RWPE2 (cell line): Measurements from ENCODE around the gene PDE4B.
"Not testable (repeated sequence)": the region's sequence is repeated elsewhere in the genome, so short reads cannot be mapped to it uniquely, and the experiment has no call there.

Source experiments
- ATAC-seq: fragments of 200-7000 bp; cut with Tn5 transposase; 3 replicates; pipeline ENCODE4 v1.9.1; 2021; ENCODE audit warnings: low read depth
- DNase-seq: peaks from one replicate; pipeline ENCODE4 v3.0.0-alpha.2; 2020; ENCODE audit warnings: low spot score
- H3K27ac ChIP-seq: fragments of 450-650 bp; 2 replicates; pipeline ENCODE4 v1.5.1; 2017; ENCODE audit warnings: mild to moderate bottlenecking; ENCODE audit not compliant: poor library complexity, severe bottlenecking
- H3K27me3 ChIP-seq: fragments of 250-450 bp; sonication (Bioruptor Pico); 2 replicates; pipeline ENCODE4 v1.5.1; 2021; ENCODE audit warnings: mild to moderate bottlenecking, moderate library complexity; ENCODE audit not compliant: insufficient read depth, poor library complexity, severe bottlenecking
- H3K36me3 ChIP-seq: fragments of 250-450 bp; sonication (Bioruptor Pico); 2 replicates; pipeline ENCODE4 v1.5.1; 2020; ENCODE audit warnings: low read depth, mild to moderate bottlenecking, moderate library complexity
- H3K4me1 ChIP-seq: fragments of 250-450 bp; sonication (Bioruptor Pico); 2 replicates; pipeline ENCODE4 v1.5.1; 2021; ENCODE audit warnings: mild to moderate bottlenecking, moderate library complexity; ENCODE audit not compliant: insufficient read depth, poor library complexity, severe bottlenecking
- H3K4me3 ChIP-seq: fragments of 250-450 bp; sonication (Bioruptor Pico); 2 replicates; pipeline ENCODE4 v1.5.1; 2021; ENCODE audit warnings: mild to moderate bottlenecking, moderate library complexity; ENCODE audit not compliant: severe bottlenecking
- H3K9me3 ChIP-seq: fragments of 250-450 bp; sonication (Bioruptor Pico); 2 replicates; pipeline ENCODE4 v1.5.1; 2021; ENCODE audit warnings: mild to moderate bottlenecking, moderate library complexity; ENCODE audit not compliant: severe bottlenecking
- TF ChIP-seq, protein P1 (sequence below): fragments of 450-650 bp; IDR thresholded peaks from one replicate; pipeline ENCODE4 v1.5.1; 2017; ENCODE audit warnings: mild to moderate bottlenecking, moderate library complexity; ENCODE audit not compliant: poor library complexity, severe bottlenecking

The PDE4B gene

DNA sequence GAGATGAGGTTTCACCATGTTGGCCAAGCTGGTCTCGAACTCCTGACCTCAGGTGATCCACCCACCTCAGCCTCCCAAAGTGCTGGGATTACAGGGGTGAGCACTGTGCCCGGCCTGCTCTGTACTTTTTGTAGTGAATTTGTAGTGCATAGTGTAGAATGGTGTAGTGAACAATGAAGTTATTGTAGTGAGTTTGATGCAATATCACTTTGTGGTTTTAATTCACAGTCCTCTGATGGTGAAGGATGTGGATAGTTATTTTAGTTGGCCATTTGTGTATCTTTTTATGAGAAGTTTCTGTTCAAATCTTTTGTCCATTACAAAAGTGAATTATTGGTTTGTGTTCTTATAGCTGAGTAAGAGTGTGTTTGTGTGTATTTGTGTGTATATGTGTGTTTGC is 57.6 kb downstream of the PDE4B start:
- no peaks in the 10 kb centered on the region for H3K27me3 ChIP-seq
- H3K4me3 ChIP-seq: no peak overlapping the region
- H3K4me1 ChIP-seq: no peaks in the 10 kb centered on the region
- H3K27ac ChIP-seq: no peak overlapping the region
- DNase-seq (no peak), ATAC-seq (no peak)
- no peaks in the 10 kb centered on the region for H3K36me3 ChIP-seq
- no peaks in the 10 kb centered on the region for H3K9me3 ChIP-seq
- TF ChIP-seq, protein P1, sequence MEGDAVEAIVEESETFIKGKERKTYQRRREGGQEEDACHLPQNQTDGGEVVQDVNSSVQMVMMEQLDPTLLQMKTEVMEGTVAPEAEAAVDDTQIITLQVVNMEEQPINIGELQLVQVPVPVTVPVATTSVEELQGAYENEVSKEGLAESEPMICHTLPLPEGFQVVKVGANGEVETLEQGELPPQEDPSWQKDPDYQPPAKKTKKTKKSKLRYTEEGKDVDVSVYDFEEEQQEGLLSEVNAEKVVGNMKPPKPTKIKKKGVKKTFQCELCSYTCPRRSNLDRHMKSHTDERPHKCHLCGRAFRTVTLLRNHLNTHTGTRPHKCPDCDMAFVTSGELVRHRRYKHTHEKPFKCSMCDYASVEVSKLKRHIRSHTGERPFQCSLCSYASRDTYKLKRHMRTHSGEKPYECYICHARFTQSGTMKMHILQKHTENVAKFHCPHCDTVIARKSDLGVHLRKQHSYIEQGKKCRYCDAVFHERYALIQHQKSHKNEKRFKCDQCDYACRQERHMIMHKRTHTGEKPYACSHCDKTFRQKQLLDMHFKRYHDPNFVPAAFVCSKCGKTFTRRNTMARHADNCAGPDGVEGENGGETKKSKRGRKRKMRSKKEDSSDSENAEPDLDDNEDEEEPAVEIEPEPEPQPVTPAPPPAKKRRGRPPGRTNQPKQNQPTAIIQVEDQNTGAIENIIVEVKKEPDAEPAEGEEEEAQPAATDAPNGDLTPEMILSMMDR: no peak

DNA sequence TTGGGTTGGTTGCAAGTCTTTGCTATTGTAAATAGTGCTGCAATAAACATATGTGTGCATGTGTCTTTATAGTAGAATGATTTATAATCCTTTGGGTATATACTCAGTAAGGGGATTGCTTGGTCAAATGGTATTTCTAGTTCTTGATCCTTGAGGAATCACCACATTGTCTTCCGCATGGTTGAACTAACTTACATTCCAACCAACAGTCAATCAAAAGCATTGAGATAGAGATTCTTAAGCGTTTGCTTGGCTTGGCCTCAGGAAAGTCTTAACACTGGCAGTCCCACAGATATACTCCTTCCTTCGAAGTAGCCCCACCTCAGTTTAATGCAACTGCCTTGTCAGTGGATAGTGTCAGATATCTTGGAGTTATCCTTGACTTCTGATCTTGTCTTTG is 63.9 kb downstream of the PDE4B start:
- not testable (repeated sequence) for H3K27me3 ChIP-seq, H3K9me3 ChIP-seq, H3K27ac ChIP-seq, H3K4me3 ChIP-seq, H3K36me3 ChIP-seq, H3K4me1 ChIP-seq, ATAC-seq, DNase-seq

- TF ChIP-seq, protein P1: no peak
- no peaks in the 10 kb centered on the region for H3K27me3 ChIP-seq
- no peaks in the 10 kb centered on the region for H3K4me1 ChIP-seq
- DNase-seq (no peak), ATAC-seq (no peak)
- H3K4me3 ChIP-seq: no peak overlapping the region
- no peaks in the 10 kb centered on the region for H3K9me3 ChIP-seq
- no peak overlapping the region for H3K27ac ChIP-seq
- no peaks in the 10 kb centered on the region for H3K36me3 ChIP-seq
Measured at GRCh38 chr1:65866439-65866838, 73.7 kb downstream of the PDE4B start.

DNA sequence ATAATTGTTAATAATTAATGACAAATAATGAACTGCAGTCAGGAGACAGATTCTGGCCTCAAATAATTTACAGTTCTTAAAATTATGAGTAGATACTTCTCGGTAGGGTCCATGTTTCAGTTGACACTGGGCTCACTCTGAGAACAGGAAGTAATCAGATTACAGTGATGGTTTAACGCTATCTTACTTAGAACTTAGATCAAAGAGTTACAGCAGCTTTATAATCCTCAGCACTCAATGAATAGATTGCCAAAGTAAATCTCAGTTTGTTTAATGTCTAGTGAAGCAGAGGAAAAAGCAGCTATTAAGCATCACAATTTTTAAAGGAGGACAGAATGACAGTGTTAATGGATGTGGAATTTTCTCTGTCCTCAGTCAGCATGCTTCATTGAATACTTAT is 79.6 kb downstream of the PDE4B start:
- Histone ChIP-seq H3K4me1 (no peaks in the 10 kb centered on the region), H3K9me3 (no peaks in the 10 kb centered on the region), H3K36me3 (no peaks in the 10 kb centered on the region), H3K4me3 (no peak overlapping the region), H3K27ac (no peak overlapping the region), H3K27me3 (no peaks in the 10 kb centered on the region)
- DNase-seq: no peak
- TF ChIP-seq, protein P1: no peak
- no peak for ATAC-seq

DNA sequence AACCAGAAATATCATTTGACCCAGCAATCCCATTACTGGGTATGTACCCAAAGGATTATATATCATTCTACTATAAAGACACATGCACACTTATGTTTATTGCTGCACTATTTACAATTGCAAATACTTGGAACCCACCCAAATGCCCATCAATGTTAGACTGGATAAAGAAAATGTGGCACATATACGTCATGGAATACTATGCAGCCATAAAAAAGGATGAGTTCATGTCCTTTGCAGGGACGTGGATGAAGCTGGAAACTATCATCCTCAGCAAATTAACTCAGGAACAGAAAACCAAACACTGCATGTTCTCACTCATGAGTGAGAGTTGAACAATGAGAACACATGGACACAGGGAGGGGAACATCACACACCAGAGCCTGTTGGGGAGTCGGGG is 85.6 kb downstream of the PDE4B start:
- not testable (repeated sequence) for H3K36me3 ChIP-seq, H3K27ac ChIP-seq, ATAC-seq, H3K4me3 ChIP-seq, H3K27me3 ChIP-seq, DNase-seq, H3K9me3 ChIP-seq, H3K4me1 ChIP-seq

GRCh38 chr1:65880611-65881010 is 87.9 kb downstream of the PDE4B start:
- no peak for ATAC-seq
- Histone ChIP-seq H3K9me3 (no peaks in the 10 kb centered on the region), H3K27ac (no peak overlapping the region), H3K4me1 (no peaks in the 10 kb centered on the region), H3K36me3 (no peaks in the 10 kb centered on the region), H3K27me3 (no peaks in the 10 kb centered on the region), H3K4me3 (no peak overlapping the region)
- TF ChIP-seq, protein P1: no peak
- DNase-seq: no peak
